Neural cell (in vitro differentiated cells): ENCODE data around the gene KIAA2012. TPM values are rescaled to one million over a fixed set of nuclear protein-coding genes. Genes with fewer than 3 reads are reported as not detected.

ENCODE experiments used
- H2AFZ ChIP-seq: fragments of 200-600, 300-800 bp; sonication (generic), shearing (Covaris generic); 2 replicates; pipeline ENCODE4 v1.6.0; 2014; ENCODE audit warnings: low read depth, mild to moderate bottlenecking, antibody characterized with exemption, low read length, moderate library complexity
- H3F3A ChIP-seq: fragments of 200-600 bp; shearing (Covaris generic); 2 replicates; pipeline ENCODE4 v1.6.1; 2016; ENCODE audit warnings: mild to moderate bottlenecking, moderate library complexity, mixed read lengths, antibody characterized with exemption, low read length; ENCODE audit not compliant: insufficient read depth, poor library complexity, severe bottlenecking
- H3K27ac ChIP-seq: fragments of 200-600, 300-800 bp; sonication (generic), shearing (Covaris generic); 2 replicates; pipeline ENCODE4 v1.5.1; 2014; ENCODE audit warnings: mild to moderate bottlenecking, low read length, moderate library complexity
- H3K27me3 ChIP-seq: fragments of 300-800, 200-600 bp; sonication (generic), shearing (Covaris generic); 2 replicates; pipeline ENCODE4 v1.6.0; 2014; ENCODE audit warnings: mild to moderate bottlenecking, low read depth, low read length, moderate library complexity; ENCODE audit not compliant: insufficient read depth
- H3K36me3 ChIP-seq: fragments of 300-800, 200-600 bp; sonication (generic), shearing (Covaris generic); 2 replicates; pipeline ENCODE4 v1.5.1; 2014; ENCODE audit warnings: mild to moderate bottlenecking, antibody characterized with exemption, low read length, moderate library complexity; ENCODE audit not compliant: insufficient read depth
- H3K4me2 ChIP-seq: fragments of 300-800, 200-600 bp; sonication (generic), shearing (Covaris generic); 2 replicates; pipeline ENCODE4 v1.6.0; 2014; ENCODE audit warnings: mild to moderate bottlenecking, low read length
- H3K4me3 ChIP-seq: fragments of 300-800, 200-600 bp; sonication (generic), shearing (Covaris generic); 2 replicates; pipeline ENCODE4 v1.5.1; 2014; ENCODE audit warnings: mild to moderate bottlenecking, low read length, moderate library complexity
- H3K79me2 ChIP-seq: fragments of 200-600 bp; shearing (Covaris generic); replicated peaks from 2 replicates; pipeline ENCODE4 v1.6.0; 2014; ENCODE audit warnings: mild to moderate bottlenecking, low read length, moderate library complexity; ENCODE audit not compliant: insufficient read depth
- H3K9ac ChIP-seq: fragments of 300-800, 200-600 bp; sonication (generic), shearing (Covaris generic); 2 replicates; pipeline ENCODE4 v1.6.1; 2016; ENCODE audit warnings: mild to moderate bottlenecking, low read length, mixed read lengths
- H3K9me2 ChIP-seq: fragments of 200-600 bp; shearing (Covaris generic); 2 replicates; pipeline ENCODE4 v1.6.1; 2016; ENCODE audit warnings: mild to moderate bottlenecking, low read length, mixed read lengths; ENCODE audit not compliant: insufficient read depth
- H3K9me3 ChIP-seq: fragments of 200-600, 300-800 bp; sonication (generic), shearing (Covaris generic); 2 replicates; pipeline ENCODE4 v1.6.1; 2016; ENCODE audit warnings: mild to moderate bottlenecking, mixed run types, low read length, moderate library complexity, mixed read lengths
- H4K20me1 ChIP-seq: fragments of 200-600 bp; shearing (Covaris generic); 2 replicates; pipeline ENCODE4 v1.6.1; 2016; ENCODE audit warnings: mild to moderate bottlenecking, mixed run types; ENCODE audit not compliant: insufficient read depth
- CTCF ChIP-seq: fragments of 450-650 bp; IDR thresholded peaks from 2 replicates; pipeline ENCODE4 v1.5.1; 2014; ENCODE audit warnings: antibody characterized with exemption, mild to moderate bottlenecking, moderate library complexity; ENCODE audit not compliant: poor library complexity, severe bottlenecking
- EP300 ChIP-seq: fragments of 450-650 bp; conservative IDR thresholded peaks from 2 replicates; pipeline ENCODE4 v1.6.1; 2014; ENCODE audit warnings: antibody characterized with exemption, mild to moderate bottlenecking, moderate library complexity; ENCODE audit not compliant: poor library complexity, severe bottlenecking
- EZH2 ChIP-seq: fragments of 200-600, 300-800 bp; shearing (Covaris generic), sonication (generic); IDR thresholded peaks from 2 replicates; pipeline ENCODE4 v1.6.1; 2014; ENCODE audit warnings: antibody characterized with exemption, low read length, borderline replicate concordance, mild to moderate bottlenecking; ENCODE audit not compliant: insufficient read depth, poor library complexity, severe bottlenecking
- MXI1 ChIP-seq: fragments of 450-650 bp; conservative IDR thresholded peaks from 2 replicates; pipeline ENCODE4 v1.6.1; 2014; ENCODE audit warnings: antibody characterized with exemption, mild to moderate bottlenecking; ENCODE audit not compliant: poor library complexity, severe bottlenecking
- POLR2AphosphoS5 ChIP-seq: IDR thresholded peaks from 2 replicates; pipeline ENCODE4 v1.6.1; 2012
- RAD21 ChIP-seq: fragments of 450-650 bp; conservative IDR thresholded peaks from 2 replicates; pipeline ENCODE4 v1.6.1; 2014; ENCODE audit warnings: antibody characterized with exemption, mild to moderate bottlenecking, moderate library complexity
- REST ChIP-seq: IDR thresholded peaks from 2 replicates; pipeline ENCODE4 v1.6.1; 2012; ENCODE audit warnings: borderline replicate concordance
- SMC3 ChIP-seq: fragments of 450-650 bp; conservative IDR thresholded peaks from 2 replicates; pipeline ENCODE4 v1.6.1; 2014; ENCODE audit warnings: antibody characterized with exemption, mild to moderate bottlenecking, moderate library complexity; ENCODE audit not compliant: poor library complexity
- TAF1 ChIP-seq: IDR thresholded peaks from 2 replicates; pipeline ENCODE4 v1.6.1; 2012; ENCODE audit warnings: low read depth
- polyA plus RNA-seq: library from polyadenylated mRNA; depleted of rRNA; stranded (reverse); fragments of >200 nt; gene quantifications from 2 replicates; pipeline ENCODE4 v1.2.3, GENCODE V29; 2014

The KIAA2012 gene
- polyA plus RNA-seq, 1 donor from 2014 or later: not detected

- no peak overlapping the region for H3K4me3 ChIP-seq
- H4K20me1 ChIP-seq: no peaks in the 10 kb centered on the region
- no peaks in the 10 kb centered on the region for H3F3A ChIP-seq
- no peaks in the 10 kb centered on the region for H3K9me2 ChIP-seq
- H3K9ac ChIP-seq: no peak overlapping the region
- TF ChIP-seq POLR2AphosphoS5: no peak
- no peak for TF ChIP-seq SMC3
- H3K79me2 ChIP-seq: no peaks in the 10 kb centered on the region
- no peak overlapping the region for H3K27ac ChIP-seq
- H3K27me3 ChIP-seq: no peaks in the 10 kb centered on the region
- H3K36me3 ChIP-seq: no peaks in the 10 kb centered on the region
- H3K4me2 ChIP-seq: no peak overlapping the region
- no peaks in the 10 kb centered on the region for H3K9me3 ChIP-seq
- H2AFZ ChIP-seq: no peak overlapping the region
Observed at GRCh38 chr2:202127687-202128331, 54.8 kb downstream of the KIAA2012 start.

GRCh38 chr2:202129841-202130240 is 56.8 kb downstream of the KIAA2012 start:
- Histone ChIP-seq H4K20me1 (no peaks in the 10 kb centered on the region), H3K27me3 (no peaks in the 10 kb centered on the region), H3K79me2 (no peaks in the 10 kb centered on the region), H3K9me3 (no peaks in the 10 kb centered on the region), H3K4me3 (no peak overlapping the region), H3K9ac (no peak overlapping the region), H3F3A (no peaks in the 10 kb centered on the region), H2AFZ (no peak overlapping the region), H3K36me3 (no peaks in the 10 kb centered on the region), H3K9me2 (no peaks in the 10 kb centered on the region), H3K4me2 (no peak overlapping the region), H3K27ac (no peak overlapping the region)
- no peak for TF ChIP-seq POLR2AphosphoS5
- no peak for TF ChIP-seq EZH2
- TF ChIP-seq CTCF: no peak
- no peak for TF ChIP-seq TAF1
- no peak for TF ChIP-seq REST
- TF ChIP-seq EP300: no peak

GRCh38 chr2:202133200-202133908 is 60.3 kb downstream of the KIAA2012 start:
- no peak overlapping the region for H3K9ac ChIP-seq
- no peaks in the 10 kb centered on the region for H3K9me2 ChIP-seq
- no peaks in the 10 kb centered on the region for H3K9me3 ChIP-seq
- H4K20me1 ChIP-seq: no peaks in the 10 kb centered on the region
- H2AFZ ChIP-seq: no peak overlapping the region
- H3K27me3 ChIP-seq: no peaks in the 10 kb centered on the region
- H3K79me2 ChIP-seq: no peaks in the 10 kb centered on the region
- H3K27ac ChIP-seq: no peak overlapping the region
- H3K4me3 ChIP-seq: no peak overlapping the region
- H3F3A ChIP-seq: no peaks in the 10 kb centered on the region
- TF ChIP-seq EP300 (no peak), POLR2AphosphoS5 (no peak), EZH2 (no peak), SMC3 (no peak), MXI1 (no peak), REST (no peak), TAF1 (no peak), CTCF (no peak), RAD21 (no peak)
- no peaks in the 10 kb centered on the region for H3K36me3 ChIP-seq
- H3K4me2 ChIP-seq: no peak overlapping the region
